HG03135 (cell line): Measurements from ENCODE around the gene PKNOX1.
A peak's percentile ranks its signal among the peaks of the same experiment; 100 is the strongest.
"Not testable (repeated sequence)": the region's sequence is repeated elsewhere in the genome, so short reads cannot be mapped to it uniquely, and the experiment has no call there.

Experiments
- ATAC-seq: cut with Tn5 transposase; IDR thresholded peaks from one replicate; pipeline ENCODE4 v1.9.1; 2021; ENCODE audit warnings: mild to moderate bottlenecking, moderate library complexity; ENCODE audit not compliant: unreplicated experiment

The PKNOX1 gene

DNA sequence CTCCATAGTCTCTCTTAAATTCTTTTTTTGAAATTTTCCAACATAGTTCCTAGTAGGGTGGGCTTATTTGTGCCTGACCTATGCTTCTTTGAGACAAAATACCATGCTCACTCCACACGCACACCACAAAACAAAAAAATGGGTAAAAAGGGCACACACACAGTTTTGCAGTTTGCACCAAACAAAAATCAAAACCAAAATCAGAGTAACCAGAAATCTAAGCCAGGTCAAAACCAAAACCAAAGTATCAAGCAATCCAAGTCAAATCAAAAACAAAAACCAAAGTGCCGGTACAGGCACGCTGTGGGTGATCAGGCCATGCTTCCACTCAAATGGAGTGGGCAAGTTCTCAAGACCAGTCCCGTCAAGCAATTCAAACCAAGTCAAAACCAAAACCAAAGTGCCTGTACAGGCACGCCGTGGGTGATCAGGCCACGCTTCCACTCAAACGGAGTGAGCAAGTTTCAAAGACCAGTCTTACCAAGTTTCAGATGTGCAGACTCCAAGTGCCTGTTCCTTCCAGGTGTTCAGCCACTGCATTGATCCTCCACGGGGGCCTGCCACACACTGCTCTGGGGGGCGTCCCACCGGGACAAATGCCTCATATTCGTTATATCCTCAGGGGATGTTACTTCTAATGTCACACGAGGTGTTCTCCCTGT, 25.1 kb upstream of the PKNOX1 start:
- not testable (repeated sequence) for ATAC-seq

DNA sequence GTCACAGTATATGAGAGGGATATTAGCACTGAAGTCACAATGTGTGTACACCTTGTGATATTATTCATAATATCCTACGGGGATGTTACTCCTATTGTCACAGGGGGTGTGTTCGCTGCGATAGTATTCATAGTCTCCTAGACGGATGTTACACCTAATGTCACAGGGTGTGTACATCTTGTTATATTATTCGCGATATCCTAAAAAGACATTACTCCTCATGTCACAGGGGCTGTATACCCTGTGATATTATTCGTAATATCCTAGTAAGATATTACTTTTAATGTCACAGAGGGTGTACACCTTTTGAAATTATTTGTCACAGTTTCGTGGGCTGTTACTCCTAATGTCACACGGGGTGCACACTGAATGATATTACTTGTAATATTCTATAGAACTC, 23.2 kb upstream of the PKNOX1 start:
- ATAC-seq = not testable (repeated sequence)

DNA sequence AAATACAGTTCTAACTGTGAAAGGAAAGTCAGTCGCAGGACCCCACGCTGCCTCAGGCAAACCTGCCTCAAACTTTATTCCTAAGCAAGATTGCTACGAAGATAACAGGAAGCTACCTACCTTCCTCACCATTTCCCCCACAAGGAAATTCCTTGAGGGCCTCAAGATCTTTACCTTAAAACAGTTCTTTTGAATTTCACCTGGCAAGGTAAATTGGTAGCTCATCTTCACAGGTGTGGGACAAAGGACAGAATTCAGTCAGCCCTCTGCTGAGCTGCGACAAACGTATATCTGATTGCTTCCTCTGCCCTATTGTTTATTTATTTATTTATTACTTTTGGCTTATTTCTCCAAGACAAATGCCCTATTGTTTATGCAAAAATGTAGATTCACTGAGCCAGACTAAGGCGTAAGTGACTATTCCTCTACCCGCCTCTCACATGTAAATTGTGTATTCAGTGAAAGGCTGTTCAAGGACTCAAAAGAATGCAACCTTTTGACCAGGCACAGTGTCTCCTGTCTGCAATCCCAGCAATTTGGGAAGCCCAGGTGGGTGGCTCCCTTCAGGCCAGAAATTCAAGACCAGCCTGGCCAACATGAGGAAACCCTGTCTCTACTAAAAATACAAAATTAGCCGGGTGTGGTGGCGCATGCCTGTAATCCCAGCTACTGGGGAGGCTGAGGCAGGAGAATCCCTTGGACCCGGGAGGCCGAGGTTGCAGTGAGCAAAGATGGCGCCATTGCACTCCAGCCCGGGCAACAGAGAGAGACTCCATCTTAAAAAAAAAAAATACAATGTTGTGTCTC, 17.3 kb upstream of the PKNOX1 start:
- ATAC-seq = no peak

DNA sequence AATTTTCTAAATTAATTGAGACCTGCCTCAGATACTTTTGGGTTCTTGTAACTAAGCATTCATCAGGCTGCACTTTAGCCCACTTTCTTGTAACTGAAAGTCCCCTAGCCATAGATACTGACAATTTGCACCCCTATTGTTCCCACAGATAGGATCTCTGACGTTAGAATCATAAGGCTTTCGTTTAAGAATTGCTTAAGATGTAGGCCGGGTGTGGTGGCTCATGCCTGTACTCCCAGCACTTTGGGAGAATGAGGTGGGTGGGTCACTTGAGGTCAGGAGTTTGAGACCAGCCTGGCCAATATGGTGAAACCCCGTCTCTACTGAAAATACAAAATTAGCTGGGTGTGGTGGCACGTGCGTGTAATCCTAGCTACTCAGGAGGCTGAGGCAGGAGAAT, 16.2 kb upstream of the PKNOX1 start:
- not testable (repeated sequence) for ATAC-seq

DNA sequence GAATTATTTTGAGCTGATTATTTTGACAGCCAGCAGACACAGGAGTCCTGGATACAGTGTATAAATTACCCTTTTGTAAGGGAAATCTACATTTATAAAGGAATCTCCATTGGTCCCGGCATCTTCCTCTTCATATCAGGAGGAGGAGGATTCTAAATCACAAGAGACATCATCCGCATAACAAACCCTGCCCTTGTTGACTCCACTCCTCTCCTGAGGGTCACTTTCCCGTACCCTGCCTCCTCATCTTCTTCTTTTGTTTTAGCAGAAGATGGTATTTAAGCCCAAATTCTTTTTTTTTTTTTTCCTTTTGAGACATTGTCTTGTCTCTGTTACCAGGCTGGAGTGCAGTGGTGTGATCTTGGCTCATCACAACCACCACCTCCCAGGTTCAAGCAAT, 14.6 kb upstream of the PKNOX1 start:
- no peak for ATAC-seq

DNA sequence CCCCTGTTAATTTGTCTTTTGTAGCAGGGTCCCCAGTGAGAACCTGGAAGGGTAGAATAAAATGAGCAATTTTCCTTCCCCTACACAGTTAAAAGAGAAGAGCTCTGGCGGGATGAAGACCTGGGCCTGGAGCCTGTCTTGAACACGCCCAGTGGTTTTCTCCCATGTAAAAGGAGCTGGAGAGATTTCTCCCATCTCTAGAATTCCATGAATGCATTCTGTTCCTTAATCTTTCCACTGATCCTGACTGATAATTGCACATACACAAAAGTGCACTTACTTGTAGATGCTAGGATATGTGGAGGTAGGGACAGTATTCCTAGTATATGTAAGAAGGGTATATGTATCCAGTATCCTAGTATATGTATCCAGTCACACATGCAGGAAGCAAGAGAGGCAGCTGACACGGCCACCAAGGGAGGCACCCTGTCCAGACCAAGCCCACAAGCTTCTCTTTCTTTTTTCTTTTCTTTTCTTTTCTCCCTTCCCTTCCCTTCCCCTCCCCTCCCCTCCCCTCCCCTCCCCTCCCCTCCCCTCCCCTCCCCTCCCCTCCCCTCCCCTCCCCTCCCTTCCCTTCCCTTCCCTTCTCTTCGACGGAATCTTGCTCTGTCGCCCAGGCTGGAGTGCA, 11.9 kb upstream of the PKNOX1 start:
- ATAC-seq = no peak

DNA sequence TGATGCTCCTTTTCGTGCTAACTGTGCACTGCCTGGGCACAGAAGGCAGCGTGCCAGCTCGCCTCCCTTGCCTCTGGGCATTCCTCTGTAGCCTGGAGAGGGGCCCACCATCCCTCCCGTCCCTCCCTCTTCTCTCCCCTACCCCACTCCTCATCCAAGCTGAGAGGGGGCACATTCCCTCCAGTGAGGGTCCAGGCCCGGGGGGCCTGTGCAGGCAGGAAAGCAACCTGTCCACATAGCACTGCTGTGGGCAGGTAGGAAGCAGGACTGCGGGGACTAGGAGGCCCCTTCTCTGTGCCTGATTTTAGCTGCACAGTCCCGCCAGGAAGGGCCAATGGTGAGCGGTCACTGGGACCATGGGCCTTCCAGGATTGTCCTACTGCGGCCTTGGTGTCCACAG, 10.3 kb upstream of the PKNOX1 start:
- no peak for ATAC-seq

DNA sequence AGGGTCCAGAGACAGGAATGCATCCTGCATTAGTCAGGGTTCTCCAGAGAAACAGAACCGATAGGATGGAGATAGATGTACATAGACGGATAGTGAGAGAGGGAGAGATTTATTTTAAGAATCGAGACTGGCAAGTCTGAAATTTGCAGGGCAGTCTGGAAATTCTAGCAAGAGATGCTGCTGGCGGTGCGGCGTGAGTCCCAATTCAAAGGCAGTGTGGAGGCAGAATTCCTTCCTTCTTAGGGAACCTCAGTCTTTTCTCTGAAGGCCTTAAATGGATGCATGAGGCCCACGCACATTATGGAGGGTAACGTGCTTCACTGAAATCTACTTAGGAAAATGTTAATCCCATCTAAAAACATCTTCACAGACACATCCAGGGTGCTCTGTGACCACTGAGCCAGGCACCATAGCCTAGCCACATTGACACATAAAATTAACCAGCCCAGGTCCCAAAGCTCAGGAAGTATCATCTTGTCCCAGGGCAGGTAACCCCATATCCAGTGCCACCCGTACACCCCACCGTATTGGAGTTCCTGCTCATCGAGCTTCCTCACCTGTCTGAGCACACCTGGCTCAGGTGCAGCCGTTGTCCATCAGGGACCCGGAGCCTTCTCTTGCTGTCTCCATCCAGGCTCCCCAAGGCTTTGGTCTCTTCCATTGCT, 9.7 kb upstream of the PKNOX1 start:
- ATAC-seq = no peak

DNA sequence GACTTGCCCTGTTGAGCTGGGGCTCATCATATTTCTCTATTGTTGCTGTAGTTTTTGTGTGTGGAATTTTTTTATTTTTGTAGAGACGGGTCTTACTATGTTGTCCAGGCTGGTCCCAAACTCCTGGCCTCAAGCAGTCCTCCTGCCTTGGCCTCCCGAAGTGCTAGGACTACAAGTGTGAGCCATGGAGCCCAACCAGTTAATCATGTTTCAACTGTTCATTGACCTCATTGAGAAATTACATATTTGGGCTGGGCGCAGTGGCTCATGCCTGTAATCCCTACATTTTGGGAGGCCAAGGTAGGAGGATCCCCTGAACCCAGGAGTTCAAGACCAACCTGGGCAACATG, 9.2 kb upstream of the PKNOX1 start:
- no peak for ATAC-seq

DNA sequence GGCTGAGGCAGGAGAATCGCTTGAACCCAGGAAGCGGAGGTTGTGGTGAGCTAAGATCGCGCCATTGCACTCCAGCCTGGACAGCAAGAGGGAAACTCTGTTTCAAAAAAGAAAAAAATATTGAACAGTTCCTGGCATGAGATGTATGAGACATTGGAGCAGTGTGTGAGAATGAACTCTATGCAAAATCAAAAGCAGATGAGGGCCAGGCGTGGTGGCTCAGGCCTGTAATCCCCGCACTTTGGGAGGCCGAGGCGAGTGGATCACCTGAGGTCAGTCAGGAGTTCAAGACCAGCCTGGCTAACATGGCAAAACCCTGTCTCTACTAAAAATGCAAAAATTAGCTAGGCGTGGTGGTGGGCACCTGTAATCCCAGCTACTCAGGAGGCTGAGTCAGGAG, 6.7 kb upstream of the PKNOX1 start:
- not testable (repeated sequence) for ATAC-seq

DNA sequence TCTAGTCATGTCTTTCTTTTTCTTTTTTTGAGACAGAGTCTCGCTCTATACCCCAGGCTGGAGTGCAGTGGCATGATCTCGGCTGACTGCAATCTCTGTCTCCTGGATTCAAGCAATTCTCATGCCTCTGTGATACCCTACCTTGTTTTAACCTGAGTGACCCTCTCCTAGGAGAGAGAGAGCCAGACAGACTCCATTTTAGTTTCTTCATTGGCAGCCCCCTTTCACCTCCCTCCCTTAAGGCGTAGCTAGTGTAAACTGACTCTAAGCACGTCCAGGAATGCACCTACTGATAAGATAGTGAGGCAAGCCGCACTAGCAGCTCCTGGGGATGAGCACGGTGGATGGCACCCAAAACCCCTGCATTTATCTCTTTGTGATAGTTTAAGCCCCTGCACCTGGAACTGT, 5.2 kb upstream of the PKNOX1 start:
- no peak for ATAC-seq

DNA sequence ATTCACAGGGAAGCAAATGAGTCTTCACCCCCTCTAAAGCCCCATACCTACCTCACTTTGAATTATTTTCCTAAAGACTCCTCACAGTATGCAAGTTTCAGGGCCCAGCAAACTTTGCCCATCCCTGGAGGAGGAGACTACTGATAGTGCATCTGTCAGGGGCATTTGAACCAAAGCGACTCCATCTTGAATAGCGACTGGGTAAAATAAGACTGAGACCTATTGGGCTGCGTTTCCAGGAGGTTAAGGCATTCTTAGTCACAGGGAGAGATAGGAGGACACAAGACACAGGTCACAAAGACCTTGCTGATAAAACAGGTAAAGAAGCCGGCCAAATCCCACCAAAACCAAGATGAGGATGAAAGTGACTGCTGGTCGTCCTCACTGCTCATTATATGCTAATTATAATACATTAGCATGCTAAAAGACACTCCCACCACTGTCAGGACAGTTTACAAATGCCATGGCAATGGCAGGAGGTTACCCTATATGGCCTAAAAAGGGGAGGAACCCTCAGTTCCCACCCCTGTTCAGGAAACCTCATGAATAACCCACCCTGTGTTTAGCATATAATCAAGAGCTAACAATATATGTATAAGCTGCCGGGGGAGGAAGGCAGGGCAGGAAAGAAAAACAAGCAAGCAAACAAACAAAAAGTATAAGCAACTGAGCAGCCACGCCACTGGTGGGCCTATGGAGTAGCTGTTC, 3.3 kb upstream of the PKNOX1 start:
- ATAC-seq = no peak

DNA sequence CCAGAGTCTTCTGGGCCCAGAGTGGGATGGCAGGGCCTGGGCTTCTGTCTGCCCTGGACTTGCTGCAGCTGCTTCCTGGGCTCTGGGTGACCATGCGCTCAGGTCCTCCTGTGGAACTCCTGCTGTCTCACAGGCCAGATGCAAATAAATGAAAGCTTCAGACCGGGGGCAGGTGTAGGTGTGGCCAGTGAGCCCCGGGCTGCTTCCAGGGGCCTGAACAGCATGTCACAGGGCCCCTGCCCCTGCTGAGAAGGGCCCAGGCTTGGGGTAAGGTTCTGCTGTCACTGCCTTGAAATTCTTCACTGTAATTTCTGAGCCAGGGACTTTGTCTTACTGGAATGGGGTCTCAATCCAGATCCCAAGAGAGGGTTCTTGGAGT, 2.5 kb upstream of the PKNOX1 start:
- no peak for ATAC-seq

DNA sequence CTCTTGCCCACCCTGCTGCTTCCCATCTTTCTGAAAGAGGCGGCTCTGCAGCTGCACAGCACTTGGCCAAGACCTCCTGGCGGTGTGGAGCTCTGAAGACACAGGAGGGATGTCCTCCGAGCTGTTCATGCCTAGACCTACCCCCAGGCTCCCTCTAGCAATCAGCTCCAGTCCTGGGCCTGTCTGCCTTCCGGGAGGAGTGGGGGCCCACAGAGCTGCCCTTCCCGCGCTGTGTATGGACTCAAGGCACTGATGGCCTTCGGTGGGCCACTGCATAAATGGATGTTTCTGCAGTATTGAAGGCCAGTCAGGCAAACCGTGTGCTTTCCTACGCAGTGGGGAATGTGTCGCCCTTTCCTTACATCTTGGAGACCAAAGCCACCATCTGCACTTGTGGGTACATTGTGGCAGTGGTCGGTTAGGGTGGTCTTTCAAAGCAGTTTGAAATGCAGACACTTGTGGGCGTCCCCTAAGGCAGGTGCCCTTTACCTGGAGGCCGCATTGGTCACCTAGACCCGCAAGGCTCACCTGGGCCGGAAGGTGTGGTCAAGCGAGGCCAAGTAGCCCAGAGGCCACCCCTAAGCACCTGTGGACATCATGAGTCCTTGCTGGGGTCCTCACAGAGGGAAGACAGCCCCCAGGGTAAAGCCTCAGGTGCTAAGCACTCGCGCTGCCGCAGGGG, 912 bp upstream of the PKNOX1 start:
- no peak for ATAC-seq

DNA sequence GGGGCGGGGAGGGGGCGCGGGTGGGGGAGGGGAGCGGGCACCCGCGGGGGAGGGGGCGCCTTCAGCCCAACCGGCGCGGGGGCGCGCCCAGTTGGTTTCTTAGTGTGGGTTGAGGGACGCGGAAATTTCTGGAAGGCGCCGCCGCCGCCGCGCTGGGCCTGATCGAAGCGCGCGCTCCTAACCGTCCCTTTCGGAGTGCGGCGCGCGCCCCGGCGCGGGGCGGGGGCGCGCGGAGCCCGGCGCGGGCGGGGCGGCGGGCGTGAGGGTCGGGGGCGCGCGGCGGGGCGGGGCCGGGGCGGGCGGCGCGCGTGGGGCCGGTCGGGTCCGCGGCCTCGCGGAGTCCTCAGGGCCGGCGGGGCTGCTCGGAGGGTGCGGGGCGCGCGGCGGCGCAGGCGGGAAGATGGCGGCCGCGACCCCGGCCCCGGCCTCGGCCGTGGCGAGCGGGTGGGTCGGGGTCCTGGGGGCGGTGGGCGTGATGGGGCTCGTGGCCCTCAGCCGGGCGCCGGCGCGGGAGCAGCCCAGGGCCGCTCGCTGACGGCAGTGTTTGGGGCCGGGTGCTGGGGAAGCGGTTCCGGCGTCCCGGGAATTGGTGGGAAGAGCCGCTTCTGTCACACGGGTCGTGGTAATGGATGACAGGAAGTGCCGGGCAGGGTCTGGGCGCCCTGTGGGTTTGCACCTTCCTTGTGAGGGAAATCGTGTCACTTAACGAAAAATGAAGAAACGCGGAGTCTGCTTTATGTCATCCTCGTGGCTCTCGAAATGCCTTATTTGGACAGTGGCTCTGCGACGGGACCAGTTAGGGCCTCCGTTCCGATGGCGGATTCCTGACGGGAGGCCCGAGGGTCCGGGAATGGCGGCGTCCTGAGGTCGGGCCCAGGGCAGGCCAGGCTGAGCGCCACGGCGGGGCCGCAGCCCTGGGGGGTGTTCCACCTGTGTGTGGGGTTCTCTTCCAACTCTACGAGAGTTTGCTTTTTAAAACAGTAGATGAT, 764 bp downstream of the PKNOX1 start:
- peak; percentile 28 for ATAC-seq

DNA sequence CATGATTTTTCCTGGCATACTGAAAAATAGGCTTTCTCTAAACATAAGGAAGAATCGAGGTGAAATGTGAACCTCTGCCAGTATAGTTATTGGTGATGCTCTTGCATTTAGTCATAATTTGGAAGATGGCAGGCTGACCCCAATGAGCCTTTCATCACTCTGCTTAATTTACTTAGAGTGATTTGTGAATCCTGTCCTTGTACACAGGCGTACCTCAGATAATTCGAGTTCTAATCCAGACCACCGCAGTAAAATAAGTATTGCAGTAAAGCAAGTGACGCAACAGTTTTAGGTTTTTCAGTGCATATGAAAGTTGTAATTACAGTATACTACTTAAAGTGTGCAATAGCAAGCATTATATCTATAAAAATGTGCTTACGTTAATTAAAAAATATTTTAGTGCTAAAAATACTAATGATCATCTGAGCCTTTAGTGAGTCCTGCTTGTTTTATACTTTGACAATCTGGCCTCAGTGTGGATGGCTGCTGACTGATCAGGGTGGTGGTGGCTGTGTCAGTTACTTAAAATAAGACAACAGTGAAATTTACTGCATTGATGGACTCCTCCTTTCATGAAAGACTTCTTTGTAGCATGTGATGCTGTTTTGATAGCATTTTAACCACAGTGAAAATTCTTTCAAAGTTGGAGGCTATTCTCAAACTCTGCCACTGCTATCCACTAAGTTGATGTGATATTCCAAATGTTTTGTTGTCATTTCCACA, 1.7 kb downstream of the PKNOX1 start:
- ATAC-seq = no peak

DNA sequence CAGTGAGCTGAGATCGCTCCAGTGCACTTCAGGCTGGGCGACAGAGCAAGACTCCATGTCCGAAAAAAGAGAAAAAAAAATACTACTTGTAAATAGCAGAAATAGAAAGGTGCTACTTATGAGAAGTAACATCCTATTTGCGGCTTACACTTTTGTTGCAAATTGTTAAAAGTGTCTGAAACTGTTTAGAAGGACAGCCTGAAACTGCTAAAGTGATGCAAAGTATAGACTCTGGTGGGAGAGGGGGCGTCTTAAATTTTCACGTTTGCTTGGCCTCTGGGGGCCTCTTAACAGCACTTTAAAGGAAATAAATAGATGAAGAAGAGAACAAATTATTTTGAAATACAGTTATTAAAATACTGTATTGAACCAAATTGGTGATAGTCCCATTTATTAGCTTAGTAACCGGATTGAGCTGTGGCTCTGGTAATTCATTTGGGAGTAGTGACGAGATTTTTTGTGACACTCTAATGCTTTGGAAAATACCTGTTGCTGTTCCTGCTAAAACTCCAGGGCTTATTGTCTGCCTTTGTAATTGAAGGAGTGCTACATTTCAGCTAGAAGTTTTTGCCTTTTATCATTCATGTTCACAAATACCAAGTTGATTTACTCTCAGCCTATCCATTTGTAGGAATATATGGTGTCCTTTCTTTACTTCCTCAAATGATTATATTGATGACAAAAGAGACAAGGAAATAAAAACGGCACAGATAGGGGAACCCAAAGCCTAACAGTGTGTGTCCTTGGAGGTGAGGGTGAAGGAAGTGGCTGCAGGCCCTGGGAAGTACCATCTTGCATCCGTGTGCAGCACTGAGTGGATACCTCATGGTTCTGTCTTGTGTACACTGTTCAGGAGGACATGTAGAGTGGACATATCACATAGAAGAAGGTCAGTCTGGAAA, 6.2 kb downstream of the PKNOX1 start:
- no peak for ATAC-seq

DNA sequence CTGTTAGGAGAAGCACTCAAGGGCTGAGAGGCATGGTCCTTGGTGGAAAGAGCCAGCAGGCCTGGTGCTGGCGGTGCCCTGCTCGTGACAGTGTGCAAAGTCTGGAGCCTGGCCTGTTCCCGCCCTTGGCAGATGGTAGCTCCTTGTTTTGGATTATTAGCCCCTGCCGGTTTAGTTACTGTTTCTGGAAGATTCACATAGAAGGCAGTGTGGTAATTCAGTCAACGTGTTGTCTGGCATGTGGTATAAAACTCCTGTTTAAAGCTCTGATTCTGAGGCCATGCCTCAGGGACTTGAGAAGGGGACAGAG, 6.8 kb downstream of the PKNOX1 start:
- ATAC-seq = no peak
